ENCODE results near the gene TNFRSF14. TPM values are rescaled to one million over a fixed set of nuclear protein-coding genes. Genes with fewer than 3 reads are reported as not detected.

TNFRSF14 gene
- 50.0 TPM for total RNA-seq

GRCh38 chr1:2556277-2556677 lies at the start of gene TNFRSF14:
Gene TNFRSF14 (plus strand): TSS chr1:2556371. CDS start chr1:2556665, 294 bp downstream.

GRCh38 chr1:2525920-2526823 lies 30.0 kb upstream of the TNFRSF14 start, which contains the start of gene PANK4:
Gene PANK4 (minus strand): TSS chr1:2526596. CDS start chr1:2526587, 9 bp downstream.

GRCh38 chr1:2529784-2530512 lies 26.2 kb upstream of the TNFRSF14 start, which contains the start of gene HES5:
Gene HES5 (minus strand): TSS chr1:2530263. CDS start chr1:2530164, 99 bp downstream.

GRCh38 chr1:2586154-2587070 lies 30.2 kb downstream of the TNFRSF14 start, which contains the start of gene PRXL2B:
Gene PRXL2B (plus strand): TSS chr1:2586777. CDS start chr1:2586886, 109 bp downstream.

Other genes starting within 250 kb of the TNFRSF14 start
- 35.4 TPM for gene MORN1, start 164.8 kb upstream of the TNFRSF14 start, total RNA-seq
- 62.9 TPM for gene RER1, start 164.5 kb upstream of the TNFRSF14 start, total RNA-seq
- 32.0 TPM for gene PEX10, start 143.8 kb upstream of the TNFRSF14 start, total RNA-seq
- 84.1 TPM for gene PLCH2, start 80.1 kb upstream of the TNFRSF14 start, total RNA-seq
- 61.7 TPM for gene PANK4, start 29.8 kb upstream of the TNFRSF14 start, total RNA-seq
- gene HES5, start 26.1 kb upstream of the TNFRSF14 start, total RNA-seq: 65.1 TPM
- gene PRXL2B, start 30.4 kb downstream of the TNFRSF14 start, total RNA-seq: 17.4 TPM
- gene MMEL1, start 76.6 kb downstream of the TNFRSF14 start, total RNA-seq: 2.4 TPM
- gene TTC34, start 245.3 kb downstream of the TNFRSF14 start, total RNA-seq: 0.27 TPM